SK-N-SH treated with all-trans-retinoic acid at 6 μM for 48 hours (cell line): Measurements from ENCODE around the gene DNAAF3.
"Not testable (repeated sequence)": the region's sequence is repeated elsewhere in the genome, so short reads cannot be mapped to it uniquely, and the experiment has no call there.

ENCODE experiments used
- ATAC-seq: fragments of 200-7000 bp; cut with Tn5 transposase; 3 replicates; pipeline ENCODE4 v1.9.1; 2020; ENCODE audit warnings: mild to moderate bottlenecking, moderate library complexity
- ARNTL ChIP-seq: fragments of 450-650 bp; formaldehyde crosslinking; IDR thresholded peaks from 2 replicates; pipeline ENCODE4 v1.5.0; 2020; ENCODE audit warnings: low read depth, mild to moderate bottlenecking, moderate library complexity, borderline replicate concordance
- BACH2 ChIP-seq: fragments of 250-450 bp; sonication (Bioruptor Pico); IDR thresholded peaks from 2 replicates; pipeline ENCODE4 v1.9.0; 2021; ENCODE audit warnings: mild to moderate bottlenecking, borderline replicate concordance
- CREB5 ChIP-seq: fragments of 250-450 bp; sonication (Bioruptor Pico); IDR thresholded peaks from 2 replicates; pipeline ENCODE4 v1.5.1; 2020; ENCODE audit warnings: low read depth, mild to moderate bottlenecking, moderate library complexity
- CSDC2 ChIP-seq: fragments of 250-450 bp; sonication (Bioruptor Pico); IDR thresholded peaks from 2 replicates; pipeline ENCODE4 v1.5.0; 2020; ENCODE audit warnings: mild to moderate bottlenecking, moderate library complexity
- CSRNP3 ChIP-seq: fragments of 250-450 bp; sonication (Bioruptor Pico); IDR thresholded peaks from 2 replicates; pipeline ENCODE4 v1.5.1; 2021; ENCODE audit warnings: mild to moderate bottlenecking, moderate library complexity
- ESRRG ChIP-seq: fragments of 250-450 bp; sonication (Bioruptor Pico); IDR thresholded peaks from 2 replicates; pipeline ENCODE4 v1.6.1; 2021; ENCODE audit warnings: mild to moderate bottlenecking
- GLIS3 ChIP-seq: fragments of 250-450 bp; sonication (Bioruptor Pico); IDR thresholded peaks from 2 replicates; pipeline ENCODE4 v1.5.0; 2020; ENCODE audit warnings: mild to moderate bottlenecking, moderate library complexity
- OSR1 ChIP-seq: fragments of 250-450 bp; sonication (Bioruptor Pico); IDR thresholded peaks from 2 replicates; pipeline ENCODE4 v1.8.0; 2022; ENCODE audit warnings: moderate library complexity, mild to moderate bottlenecking, inconsistent platforms
- PATZ1 ChIP-seq: fragments of 250-450 bp; sonication (Bioruptor Pico); IDR thresholded peaks from 2 replicates; pipeline ENCODE4 v1.8.0; 2020; ENCODE audit warnings: mild to moderate bottlenecking, moderate library complexity, borderline replicate concordance
- POU6F1 ChIP-seq: fragments of 250-450 bp; sonication (Bioruptor Pico); IDR thresholded peaks from 2 replicates; pipeline ENCODE4 v1.8.0; 2021; ENCODE audit warnings: low read depth, mild to moderate bottlenecking, moderate library complexity, borderline replicate concordance
- PPARA ChIP-seq: fragments of 250-450 bp; sonication (Bioruptor Pico); IDR thresholded peaks from 2 replicates; pipeline ENCODE4 v1.5.0; 2020; ENCODE audit warnings: mild to moderate bottlenecking, borderline replicate concordance
- RARB ChIP-seq: fragments of 250-450 bp; sonication (Bioruptor Pico); IDR thresholded peaks from 2 replicates; pipeline ENCODE4 v1.8.0; 2021; ENCODE audit warnings: mild to moderate bottlenecking, moderate library complexity
- SNAI2 ChIP-seq: fragments of 250-450 bp; sonication (Bioruptor Pico); IDR thresholded peaks from 2 replicates; pipeline ENCODE4 v1.5.0; 2020; ENCODE audit warnings: mild to moderate bottlenecking, moderate library complexity
- TCF4 ChIP-seq: fragments of 250-450 bp; sonication (Bioruptor Pico); IDR thresholded peaks from 2 replicates; pipeline ENCODE4 v1.8.0; 2021; ENCODE audit warnings: mild to moderate bottlenecking, moderate library complexity, borderline replicate concordance
- TOX ChIP-seq: fragments of 250-450 bp; sonication (Bioruptor Pico); IDR thresholded peaks from 2 replicates; pipeline ENCODE4 v1.8.0; 2021; ENCODE audit warnings: mild to moderate bottlenecking, moderate library complexity, borderline replicate concordance
- TSHZ2 ChIP-seq: fragments of 250-450 bp; sonication (Bioruptor Pico); IDR thresholded peaks from 2 replicates; pipeline ENCODE4 v1.5.0; 2020; ENCODE audit warnings: mild to moderate bottlenecking, moderate library complexity
- ZC3H10 ChIP-seq: fragments of 250-450 bp; sonication (Bioruptor Pico); IDR thresholded peaks from 2 replicates; pipeline ENCODE4 v1.5.1; 2021; ENCODE audit warnings: mild to moderate bottlenecking, moderate library complexity
- ZFP3 ChIP-seq: fragments of 250-450 bp; sonication (Bioruptor Pico); IDR thresholded peaks from 2 replicates; pipeline ENCODE4 v1.5.0; 2020; ENCODE audit warnings: mild to moderate bottlenecking, moderate library complexity
- ZFP30 ChIP-seq: fragments of 450-650 bp; formaldehyde crosslinking; IDR thresholded peaks from 2 replicates; pipeline ENCODE4 v1.5.0; 2022; ENCODE audit warnings: mild to moderate bottlenecking, moderate library complexity
- ZNF565 ChIP-seq: fragments of 450-650 bp; formaldehyde crosslinking; conservative IDR thresholded peaks from 2 replicates; pipeline ENCODE4 v1.5.0; 2020; ENCODE audit warnings: low read depth, mild to moderate bottlenecking, moderate library complexity
- ZNF70 ChIP-seq: fragments of 450-650 bp; formaldehyde crosslinking; IDR thresholded peaks from 2 replicates; pipeline ENCODE4 v1.5.0; 2020; ENCODE audit warnings: mild to moderate bottlenecking, moderate library complexity
- ZNF8 ChIP-seq: fragments of 450-650 bp; formaldehyde crosslinking; IDR thresholded peaks from 2 replicates; pipeline ENCODE4 v1.5.0; 2020; ENCODE audit warnings: mild to moderate bottlenecking, moderate library complexity

The DNAAF3 gene

GRCh38 chr19:55172741-55173140, 6.3 kb upstream of the DNAAF3 start:
- no peak; the same call in 2 of the 3 replicates for ATAC-seq

GRCh38 chr19:55172318-55172717, 5.9 kb upstream of the DNAAF3 start:
- ATAC-seq: not testable (repeated sequence)

More at GRCh38 chr19:55172741-55173140, 6.3 kb upstream of the DNAAF3 start:
- no peak for TF ChIP-seq TCF4 (CRISPR knock-in tag)
- TF ChIP-seq PPARA (CRISPR knock-in tag): no peak
- TF ChIP-seq ZNF8 (CRISPR knock-in tag): no peak
- TF ChIP-seq BACH2: no peak
- TF ChIP-seq CSDC2: no peak
- no peak for TF ChIP-seq ZC3H10
- no peak for TF ChIP-seq POU6F1 (CRISPR knock-in tag)
- no peak for TF ChIP-seq ARNTL
- TF ChIP-seq CREB5: no peak
- TF ChIP-seq ZNF70 (CRISPR knock-in tag): no peak
- TF ChIP-seq SNAI2 (CRISPR knock-in tag): no peak
- TF ChIP-seq OSR1 (CRISPR knock-in tag): no peak

- TF ChIP-seq ESRRG (no peak), PPARA (CRISPR knock-in tag) (no peak), TOX (CRISPR knock-in tag) (no peak), CSDC2 (no peak), PATZ1 (no peak)
- ATAC-seq: no peak
Observed at GRCh38 chr19:55171440-55171839, 5.0 kb upstream of the DNAAF3 start.

- no peak for ATAC-seq
- TF ChIP-seq ZNF70 (CRISPR knock-in tag) (no peak), RARB (CRISPR knock-in tag) (no peak), ZFP30 (CRISPR knock-in tag) (no peak), PATZ1 (no peak), BACH2 (no peak), TCF4 (CRISPR knock-in tag) (no peak), ESRRG (no peak), ARNTL (no peak), SNAI2 (CRISPR knock-in tag) (no peak), ZFP3 (no peak), CSDC2 (no peak)
Observed at GRCh38 chr19:55169136-55169535, 2.7 kb upstream of the DNAAF3 start.

- peak; percentile 88 for ATAC-seq
- no peak for TF ChIP-seq ZNF70 (CRISPR knock-in tag)
- no peak for TF ChIP-seq TOX (CRISPR knock-in tag)
- no peak for TF ChIP-seq TSHZ2 (CRISPR knock-in tag)
- TF ChIP-seq ZNF565 (CRISPR knock-in tag): no peak
- TF ChIP-seq CSRNP3 (CRISPR knock-in tag): no peak
- TF ChIP-seq SNAI2 (CRISPR knock-in tag): no peak
- TF ChIP-seq ZNF8 (CRISPR knock-in tag): no peak
- TF ChIP-seq GLIS3 (CRISPR knock-in tag): no peak
- TF ChIP-seq CREB5: no peak
- no peak for TF ChIP-seq ZFP3
- TF ChIP-seq RARB (CRISPR knock-in tag): no peak
- TF ChIP-seq TCF4 (CRISPR knock-in tag): no peak
Observed at GRCh38 chr19:55165952-55166529, 372 bp downstream of the DNAAF3 start.
